ENCODE results near the gene PARD3. TPM values are rescaled to one million over a fixed set of nuclear protein-coding genes. Genes with fewer than 3 reads are reported as not detected.
"Not testable (repeated sequence)": the region's sequence is repeated elsewhere in the genome, so short reads cannot be mapped to it uniquely, and the experiment has no call there.

The PARD3 gene
- total RNA-seq, 1 donor from 2014 or later: 58.7 TPM

DNA sequence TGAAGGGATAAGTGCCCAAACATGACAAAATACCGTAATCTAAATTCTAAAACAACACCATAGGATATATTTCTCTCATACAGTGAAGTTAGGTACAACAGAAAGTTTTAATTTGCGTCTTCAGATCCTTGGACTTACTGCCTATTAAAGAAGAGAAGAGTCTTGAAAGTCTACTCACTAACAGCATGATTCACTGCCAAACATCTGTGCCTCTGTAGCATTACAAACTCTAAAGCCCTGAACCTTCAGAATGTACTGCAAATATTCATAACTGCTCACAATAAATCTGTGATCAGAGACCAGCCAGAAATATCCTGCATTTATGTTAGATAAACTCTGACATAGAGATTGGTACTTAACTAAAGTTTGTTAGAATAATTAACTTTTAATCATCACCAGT, 365.3 kb downstream of the PARD3 start:
- H3K36me3 Mint-ChIP-seq: peaks cover 8% of the 10 kb centered on the region
- no peak overlapping the region for H3K27ac Mint-ChIP-seq
- H3K4me1 Mint-ChIP-seq: peaks cover 14% of the 10 kb centered on the region
- H4K20me1 ChIP-seq (ENCODE audit: low read depth): no peaks in the 10 kb centered on the region
- no peaks in the 10 kb centered on the region for H3K27me3 Mint-ChIP-seq (ENCODE audit: insufficient read depth, low read depth)
- H3F3A ChIP-seq (ENCODE audit: low read depth): no peaks in the 10 kb centered on the region
- no peaks in the 10 kb centered on the region for H3K79me2 ChIP-seq (ENCODE audit: low read depth)
- no peak overlapping the region for H3K27ac ChIP-seq
- H3K4me1 ChIP-seq: peaks cover 3% of the 10 kb centered on the region
- TF ChIP-seq, protein P1, sequence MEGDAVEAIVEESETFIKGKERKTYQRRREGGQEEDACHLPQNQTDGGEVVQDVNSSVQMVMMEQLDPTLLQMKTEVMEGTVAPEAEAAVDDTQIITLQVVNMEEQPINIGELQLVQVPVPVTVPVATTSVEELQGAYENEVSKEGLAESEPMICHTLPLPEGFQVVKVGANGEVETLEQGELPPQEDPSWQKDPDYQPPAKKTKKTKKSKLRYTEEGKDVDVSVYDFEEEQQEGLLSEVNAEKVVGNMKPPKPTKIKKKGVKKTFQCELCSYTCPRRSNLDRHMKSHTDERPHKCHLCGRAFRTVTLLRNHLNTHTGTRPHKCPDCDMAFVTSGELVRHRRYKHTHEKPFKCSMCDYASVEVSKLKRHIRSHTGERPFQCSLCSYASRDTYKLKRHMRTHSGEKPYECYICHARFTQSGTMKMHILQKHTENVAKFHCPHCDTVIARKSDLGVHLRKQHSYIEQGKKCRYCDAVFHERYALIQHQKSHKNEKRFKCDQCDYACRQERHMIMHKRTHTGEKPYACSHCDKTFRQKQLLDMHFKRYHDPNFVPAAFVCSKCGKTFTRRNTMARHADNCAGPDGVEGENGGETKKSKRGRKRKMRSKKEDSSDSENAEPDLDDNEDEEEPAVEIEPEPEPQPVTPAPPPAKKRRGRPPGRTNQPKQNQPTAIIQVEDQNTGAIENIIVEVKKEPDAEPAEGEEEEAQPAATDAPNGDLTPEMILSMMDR (IDR thresholded peaks at IDR 0.05): no peak
- TF ChIP-seq EZH2 (IDR thresholded peaks at IDR 0.05) (no peak), EZH2phosphoT487 (IDR thresholded peaks at IDR 0.05) (no peak)
- H3K9me3 ChIP-seq (ENCODE audit: low read depth): no peaks in the 10 kb centered on the region
- H3K4me3 Mint-ChIP-seq: no peak overlapping the region
- no peak overlapping the region for H3K4me2 ChIP-seq
- no peak overlapping the region for H2AFZ ChIP-seq (replicated peaks)
- no peak overlapping the region for H3K4me3 ChIP-seq
- DNase-seq (ENCODE audit: low spot score): no peak
- H3K27me3 ChIP-seq: no peaks in the 10 kb centered on the region
- H3K9me3 Mint-ChIP-seq: no peaks in the 10 kb centered on the region
- H3K9ac ChIP-seq: no peak overlapping the region
- no peaks in the 10 kb centered on the region for H3K36me3 ChIP-seq

DNA sequence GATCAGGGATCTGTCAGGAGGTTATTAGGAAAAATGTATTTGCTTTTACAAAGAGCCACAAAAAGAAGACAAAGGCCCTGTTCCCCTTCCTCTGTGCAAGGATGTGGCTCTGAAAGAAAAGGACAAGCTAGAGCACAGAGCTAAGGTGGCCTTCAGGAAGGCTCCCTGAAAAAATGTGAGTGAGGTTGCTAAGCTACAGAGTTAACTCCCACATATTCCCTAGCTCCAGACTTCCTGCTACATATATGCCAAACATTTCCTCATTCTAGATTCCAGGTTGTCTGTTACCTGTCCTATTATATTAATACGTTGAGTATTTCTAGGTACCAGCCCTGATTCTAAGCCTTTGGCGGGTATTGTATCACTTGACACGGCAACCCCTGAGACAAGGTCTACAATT, 369.0 kb downstream of the PARD3 start:
- TF ChIP-seq EZH2phosphoT487 (IDR thresholded peaks at IDR 0.05): no peak
- TF ChIP-seq, protein P1 (IDR thresholded peaks at IDR 0.05): no peak
- no peak for TF ChIP-seq EZH2 (IDR thresholded peaks at IDR 0.05)
- Histone ChIP-seq H3K4me3 (no peak overlapping the region), H2AFZ (replicated peaks) (no peak overlapping the region), H3F3A (ENCODE audit: low read depth) (no peaks in the 10 kb centered on the region), H3K27ac (no peak overlapping the region), H3K79me2 (ENCODE audit: low read depth) (no peaks in the 10 kb centered on the region), H3K4me2 (no peak overlapping the region), H3K9ac (no peak overlapping the region), H4K20me1 (ENCODE audit: low read depth) (no peaks in the 10 kb centered on the region), H3K27me3 (no peaks in the 10 kb centered on the region), H3K36me3 (no peaks in the 10 kb centered on the region), H3K9me3 (ENCODE audit: low read depth) (no peaks in the 10 kb centered on the region), H3K4me1 (peaks cover 5% of the 10 kb centered on the region)
- H3K4me1 Mint-ChIP-seq: peaks cover 10% of the 10 kb centered on the region
- no peaks in the 10 kb centered on the region for H3K9me3 Mint-ChIP-seq
- H3K27me3 Mint-ChIP-seq (ENCODE audit: insufficient read depth, low read depth): no peaks in the 10 kb centered on the region
- DNase-seq (ENCODE audit: low spot score): no peak
- peaks cover 21% of the 10 kb centered on the region for H3K36me3 Mint-ChIP-seq
- H3K27ac Mint-ChIP-seq: no peak overlapping the region
- no peak overlapping the region for H3K4me3 Mint-ChIP-seq

DNA sequence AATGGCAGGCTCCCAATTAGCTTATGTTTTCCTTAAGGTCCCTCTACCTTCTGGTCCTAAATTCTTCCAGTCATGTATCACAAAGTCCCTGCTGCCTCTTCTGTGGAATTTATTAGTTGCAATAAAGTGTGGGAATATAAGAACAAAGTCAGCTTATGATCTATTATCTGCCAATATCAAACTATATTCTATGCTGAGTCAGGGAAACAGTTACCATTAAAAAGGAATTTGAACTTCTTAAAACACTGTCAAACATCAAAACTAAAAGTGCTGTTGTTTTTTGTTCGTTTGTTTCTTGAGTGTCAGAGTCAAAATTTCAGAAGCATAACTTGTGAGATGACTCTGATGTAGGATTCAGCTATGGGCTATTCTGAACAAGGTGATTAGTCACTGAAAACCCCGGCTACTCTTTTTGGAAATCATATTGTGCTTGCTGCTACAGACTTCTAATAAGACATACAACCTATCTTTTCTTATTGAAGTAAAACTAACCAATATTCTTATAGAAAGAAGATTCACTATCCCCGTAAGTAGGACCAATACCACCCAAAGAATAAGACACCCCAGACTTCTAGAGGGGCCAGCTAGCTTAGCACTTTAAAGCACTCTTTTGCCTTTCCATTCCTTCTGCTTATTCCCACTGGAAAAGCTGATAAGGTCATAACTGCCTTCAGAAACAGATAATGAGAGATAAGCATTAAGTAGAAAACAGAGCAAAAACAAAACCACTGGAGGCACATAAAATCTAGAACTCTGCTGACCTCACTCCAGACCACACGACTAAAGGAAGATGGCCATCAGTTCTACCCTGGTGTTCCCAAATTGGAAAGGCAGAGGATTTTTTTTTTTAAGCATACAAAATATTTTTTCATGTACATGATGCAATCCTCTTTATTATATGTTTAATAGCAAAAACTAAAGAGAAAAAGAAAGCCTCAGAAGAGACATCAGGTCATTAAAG, 370.6 kb downstream of the PARD3 start:
- Histone ChIP-seq H3K27me3 (no peaks in the 10 kb centered on the region), H3K4me1 (peaks cover 5% of the 10 kb centered on the region), H2AFZ (replicated peaks) (no peak overlapping the region), H3K79me2 (ENCODE audit: low read depth) (no peaks in the 10 kb centered on the region), H3K36me3 (no peaks in the 10 kb centered on the region), H3F3A (ENCODE audit: low read depth) (no peaks in the 10 kb centered on the region), H3K27ac (no peak overlapping the region), H3K4me2 (no peak overlapping the region), H4K20me1 (ENCODE audit: low read depth) (no peaks in the 10 kb centered on the region), H3K4me3 (no peak overlapping the region), H3K9ac (no peak overlapping the region), H3K9me3 (ENCODE audit: low read depth) (no peaks in the 10 kb centered on the region)
- Mint-ChIP-seq H3K9me3 (no peaks in the 10 kb centered on the region), H3K4me1 (peaks cover 17% of the 10 kb centered on the region), H3K27ac (no peak overlapping the region), H3K4me3 (no peak overlapping the region), H3K27me3 (ENCODE audit: insufficient read depth, low read depth) (no peaks in the 10 kb centered on the region), H3K36me3 (peaks cover 27% of the 10 kb centered on the region)
- DNase-seq (ENCODE audit: low spot score): no peak
- TF ChIP-seq, protein P1 (IDR thresholded peaks at IDR 0.05): no peak
- TF ChIP-seq EZH2phosphoT487 (IDR thresholded peaks at IDR 0.05) (no peak), EZH2 (IDR thresholded peaks at IDR 0.05) (no peak)

DNA sequence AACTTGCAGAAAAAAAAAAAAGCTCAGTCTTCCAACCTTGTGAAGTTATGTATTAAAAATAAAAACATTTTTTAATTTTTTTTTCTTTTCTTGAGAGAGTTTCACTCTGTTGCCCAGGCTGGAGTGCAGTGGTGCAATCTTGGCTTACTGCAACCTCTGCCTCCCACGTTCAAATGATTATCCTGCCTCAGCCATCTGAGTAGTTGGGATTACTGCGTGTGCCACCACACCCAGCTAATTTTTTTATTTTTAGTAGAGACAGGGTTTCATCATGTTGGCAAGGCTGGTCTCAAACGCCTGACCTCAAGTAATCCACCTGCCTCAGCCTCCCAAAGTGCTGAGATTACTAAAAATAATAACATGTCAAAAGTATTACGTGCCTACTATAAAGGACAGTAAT, 375.7 kb downstream of the PARD3 start:
- not testable (repeated sequence) for H3K27me3 Mint-ChIP-seq (ENCODE audit: insufficient read depth, low read depth); H3K9me3 Mint-ChIP-seq; H3K27me3 ChIP-seq; H3K4me2 ChIP-seq; H3F3A ChIP-seq (ENCODE audit: low read depth); H3K4me3 Mint-ChIP-seq; H2AFZ ChIP-seq (replicated peaks); H3K79me2 ChIP-seq (ENCODE audit: low read depth); H3K27ac ChIP-seq; H3K27ac Mint-ChIP-seq; H3K36me3 ChIP-seq; DNase-seq (ENCODE audit: low spot score); H3K9ac ChIP-seq; H3K4me3 ChIP-seq; H3K9me3 ChIP-seq (ENCODE audit: low read depth); H3K4me1 ChIP-seq; H4K20me1 ChIP-seq (ENCODE audit: low read depth)
- H3K36me3 Mint-ChIP-seq: peaks cover 25% of the 10 kb centered on the region
- H3K4me1 Mint-ChIP-seq: peaks cover 16% of the 10 kb centered on the region

Measured in neural progenitor cell (in vitro differentiated cells).